OCI-LY3 (cell line): ENCODE results near the gene SNTG2.

ENCODE experiments used
- H2AFZ ChIP-seq: fragments of 200-600, 300-600 bp; shearing (Covaris generic); 2 replicates; pipeline ENCODE4 v1.6.0; 2014; ENCODE audit warnings: antibody characterized with exemption, low read depth, low read length
- H3K27ac ChIP-seq: fragments of 200-600, 300-600 bp; sonication (generic); 2 replicates; pipeline ENCODE4 v1.5.1; 2014; ENCODE audit warnings: mild to moderate bottlenecking, low read length, moderate library complexity, mixed read lengths
- H3K27me3 ChIP-seq: fragments of 200-600, 300-600 bp; sonication (generic); 2 replicates; pipeline ENCODE4 v1.6.1; 2014; ENCODE audit warnings: low read depth, low read length, mixed read lengths
- H3K36me3 ChIP-seq: fragments of 200-600, 300-600 bp; sonication (generic); replicated peaks from 2 replicates; pipeline ENCODE3; 2014; ENCODE audit warnings: low read depth, low read length, mixed read lengths
- H3K4me1 ChIP-seq: fragments of 300-600, 200-600 bp; sonication (generic); 2 replicates; pipeline ENCODE4 v1.6.1; 2014; ENCODE audit warnings: low read length, mixed read lengths
- H3K4me2 ChIP-seq: fragments of 200-600, 300-600 bp; sonication (generic); 2 replicates; pipeline ENCODE4 v1.6.1; 2014; ENCODE audit warnings: low read length, mixed read lengths
- H3K4me3 ChIP-seq: fragments of 300-600, 200-600 bp; sonication (generic); 2 replicates; pipeline ENCODE4 v1.5.1; 2014; ENCODE audit warnings: antibody characterized with exemption, mild to moderate bottlenecking, low read length, moderate library complexity
- H3K79me2 ChIP-seq: fragments of 300-600, 200-600 bp; shearing (Covaris generic); 2 replicates; pipeline ENCODE4 v1.6.1; 2014; ENCODE audit warnings: mild to moderate bottlenecking, low read length, mixed read lengths
- H3K9ac ChIP-seq: fragments of 300-600, 200-600 bp; shearing (Covaris generic); 2 replicates; pipeline ENCODE4 v1.6.0; 2014; ENCODE audit warnings: mild to moderate bottlenecking, low read length, moderate library complexity
- H3K9me3 ChIP-seq: fragments of 200-600, 300-600 bp; shearing (Covaris generic); 2 replicates; pipeline ENCODE4 v1.6.1; 2014; ENCODE audit warnings: low read length, mixed read lengths; ENCODE audit not compliant: insufficient read depth
- H4K20me1 ChIP-seq: fragments of 200-600, 300-600 bp; sonication (generic); 2 replicates; pipeline ENCODE4 v1.6.1; 2016; ENCODE audit warnings: low read length, mixed read lengths; ENCODE audit not compliant: insufficient read depth
- CTCF ChIP-seq: fragments of 200-600, 300-600 bp; sonication (generic); IDR thresholded peaks from 2 replicates; pipeline ENCODE4 v1.5.1; 2014; ENCODE audit warnings: antibody characterized with exemption, low read length, low read depth
- EZH2phosphoT487 ChIP-seq: fragments of 200-600 bp; shearing (Covaris generic); IDR thresholded peaks from 2 replicates; pipeline ENCODE4 v1.6.1; 2018; ENCODE audit warnings: antibody characterized with exemption, mixed run types, low read depth

Gene SNTG2

GRCh38 chr2:924701-925100 lies 25.9 kb upstream of the SNTG2 start:
- no peak overlapping the region for H3K9ac ChIP-seq
- H3K4me1 ChIP-seq, result no peaks in the 10 kb centered on the region

GRCh38 chr2:925309-925708 lies 25.3 kb upstream of the SNTG2 start:
- Histone ChIP-seq H2AFZ (no peak overlapping the region), H3K36me3 (no peaks in the 10 kb centered on the region), H3K4me1 (no peaks in the 10 kb centered on the region), H3K27ac (no peak overlapping the region), H3K4me3 (no peak overlapping the region), H3K79me2 (no peaks in the 10 kb centered on the region), H4K20me1 (no peaks in the 10 kb centered on the region), H3K9ac (no peak overlapping the region), H3K4me2 (no peak overlapping the region), H3K9me3 (no peaks in the 10 kb centered on the region), H3K27me3 (peaks cover 16% of the 10 kb centered on the region; the same call in 1 of the 2 replicates)
- TF ChIP-seq EZH2phosphoT487, result no peak
- no peak for TF ChIP-seq CTCF

More at GRCh38 chr2:924701-925100, 25.9 kb upstream of the SNTG2 start:
- TF ChIP-seq CTCF, result no peak
- no peak for TF ChIP-seq EZH2phosphoT487
- Histone ChIP-seq H3K36me3 (no peaks in the 10 kb centered on the region), H3K79me2 (no peaks in the 10 kb centered on the region), H3K27me3 (peaks cover 16% of the 10 kb centered on the region; the same call in 1 of the 2 replicates), H3K4me3 (no peak overlapping the region), H3K27ac (no peak overlapping the region), H2AFZ (no peak overlapping the region), H4K20me1 (no peaks in the 10 kb centered on the region), H3K4me2 (no peak overlapping the region), H3K9me3 (no peaks in the 10 kb centered on the region)

DNA sequence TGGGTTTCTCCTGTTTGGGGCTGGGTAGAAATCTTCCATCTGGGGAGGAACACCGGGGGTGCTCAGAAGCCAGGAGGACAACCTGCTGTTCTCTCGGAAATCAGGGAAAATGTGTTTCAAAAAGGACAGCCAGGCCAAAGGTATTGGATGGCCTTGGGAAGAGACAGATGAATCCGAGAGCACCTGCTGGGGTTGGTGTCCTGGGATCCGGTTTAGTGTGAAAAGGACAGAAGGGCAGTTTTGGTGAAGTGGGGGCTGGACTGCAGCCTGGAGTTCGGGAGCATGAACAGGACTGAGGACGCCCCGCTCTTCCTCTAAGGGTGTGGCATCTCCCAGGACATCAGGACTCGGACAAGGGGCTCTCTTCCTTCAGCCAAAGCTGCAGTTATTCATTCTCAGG lies 24.9 kb upstream of the SNTG2 start:
- H3K79me2 ChIP-seq, result no peaks in the 10 kb centered on the region
- no peak overlapping the region for H3K9ac ChIP-seq
- H3K4me3 ChIP-seq, result no peak overlapping the region
- no peak overlapping the region for H3K27ac ChIP-seq
- no peaks in the 10 kb centered on the region for H3K36me3 ChIP-seq
- no peaks in the 10 kb centered on the region for H4K20me1 ChIP-seq
- H3K9me3 ChIP-seq, result no peaks in the 10 kb centered on the region
- H3K27me3 ChIP-seq, result peaks cover 16% of the 10 kb centered on the region; the same call in 1 of the 2 replicates
- TF ChIP-seq CTCF, result no peak
- H2AFZ ChIP-seq, result no peak overlapping the region
- no peaks in the 10 kb centered on the region for H3K4me1 ChIP-seq
- H3K4me2 ChIP-seq, result no peak overlapping the region

GRCh38 chr2:926259-926793 lies 24.3 kb upstream of the SNTG2 start:
- TF ChIP-seq EZH2phosphoT487 (no peak), CTCF (no peak)
- peaks cover 16% of the 10 kb centered on the region; the same call in 1 of the 2 replicates for H3K27me3 ChIP-seq
- no peak overlapping the region for H3K4me3 ChIP-seq
- no peaks in the 10 kb centered on the region for H3K36me3 ChIP-seq
- no peak overlapping the region for H3K4me2 ChIP-seq
- no peak overlapping the region for H3K9ac ChIP-seq
- H3K9me3 ChIP-seq, result no peaks in the 10 kb centered on the region
- no peaks in the 10 kb centered on the region for H3K79me2 ChIP-seq
- no peak overlapping the region for H3K27ac ChIP-seq
- no peak overlapping the region for H2AFZ ChIP-seq
- H4K20me1 ChIP-seq, result no peaks in the 10 kb centered on the region
- no peaks in the 10 kb centered on the region for H3K4me1 ChIP-seq
